Measurements from ENCODE around the gene MET.

The MET gene

GRCh38 chr7:116665332-116665996, 6.5 kb upstream of the MET start:
- no peak for DNase-seq

GRCh38 chr7:116669769-116670168, 2.2 kb upstream of the MET start:
- no peak for DNase-seq

GRCh38 chr7:116670409-116671015, 1.5 kb upstream of the MET start:
- DNase-seq, result no peak

- DNase-seq, result no peak
These were observed 885 bp upstream of the MET start for GRCh38 chr7:116671111-116671510.

GRCh38 chr7:116672596-116673456, 830 bp downstream of the MET start:
- DNase-seq, result no peak

- DNase-seq, result no peak
These were observed 1.5 kb downstream of the MET start for GRCh38 chr7:116673457-116673865.

- no peak for DNase-seq
These were observed 2.6 kb downstream of the MET start for GRCh38 chr7:116674508-116675173.

GRCh38 chr7:116675812-116676355, 3.9 kb downstream of the MET start:
- DNase-seq, result no peak

GRCh38 chr7:116678780-116679179, 6.8 kb downstream of the MET start:
- no peak for DNase-seq

- no peak for DNase-seq
These were observed 7.5 kb downstream of the MET start for GRCh38 chr7:116679500-116679899.

GRCh38 chr7:116683786-116684185, 11.8 kb downstream of the MET start:
- no peak for DNase-seq

- no peak for DNase-seq
These were observed 14.0 kb downstream of the MET start for GRCh38 chr7:116686033-116686432.

GRCh38 chr7:116686812-116687419, 14.9 kb downstream of the MET start:
- DNase-seq, result no peak

- DNase-seq, result no peak
These were observed 15.8 kb downstream of the MET start for GRCh38 chr7:116687801-116688201.

- no peak for DNase-seq
These were observed 17.8 kb downstream of the MET start for GRCh38 chr7:116689790-116690259.

GRCh38 chr7:116691664-116692063, 19.7 kb downstream of the MET start:
- DNase-seq, result no peak

- no peak for DNase-seq
These were observed 20.7 kb downstream of the MET start for GRCh38 chr7:116692401-116693308.

- no peak for DNase-seq
These were observed 24.7 kb downstream of the MET start for GRCh38 chr7:116696707-116697106.

GRCh38 chr7:116697152-116697551, 25.2 kb downstream of the MET start:
- DNase-seq, result no peak

- no peak for DNase-seq
These were observed 25.8 kb downstream of the MET start for GRCh38 chr7:116697761-116698160.

- no peak for DNase-seq
These were observed 26.4 kb downstream of the MET start for GRCh38 chr7:116698396-116698795.
